ENCODE data around the gene MVK.
A peak's percentile ranks its signal among the peaks of the same experiment; 100 is the strongest.

Gene MVK

DNA sequence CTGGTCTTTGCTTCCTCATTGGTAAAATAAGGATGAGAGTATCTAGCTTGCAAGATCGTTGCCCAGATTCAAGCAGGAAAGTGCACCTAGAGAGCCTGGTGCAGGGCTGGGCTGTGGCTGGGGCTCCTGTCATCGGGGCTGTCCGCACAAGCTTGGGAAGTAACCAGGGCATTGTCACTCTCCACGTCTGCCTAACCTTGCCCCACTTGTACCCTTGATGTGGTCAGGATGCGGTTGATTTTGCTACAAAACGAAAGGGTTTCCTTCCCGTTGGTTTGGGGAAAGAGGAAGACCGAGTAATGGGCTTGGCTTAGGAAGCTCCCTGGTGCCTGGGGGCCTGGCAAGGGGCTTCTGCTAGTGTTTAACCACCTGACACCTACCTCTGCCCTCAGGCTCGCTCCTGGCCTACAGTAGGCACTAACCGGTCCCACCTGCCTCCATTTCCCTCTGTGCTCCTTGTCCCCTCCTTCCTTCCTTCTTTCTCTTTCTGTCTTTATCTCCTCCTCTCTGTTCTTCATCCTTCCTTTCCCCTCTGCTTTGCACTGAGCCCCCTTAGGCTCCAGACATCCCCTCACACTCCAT is 21.8 kb downstream of the MVK start:
- no peak overlapping the region for H3K4me3 ChIP-seq (ENCODE audit: control insufficient read depth, low read depth, low read length)
- DNase-seq (ENCODE audit: low read depth), result no peak
- TF ChIP-seq, protein P1, sequence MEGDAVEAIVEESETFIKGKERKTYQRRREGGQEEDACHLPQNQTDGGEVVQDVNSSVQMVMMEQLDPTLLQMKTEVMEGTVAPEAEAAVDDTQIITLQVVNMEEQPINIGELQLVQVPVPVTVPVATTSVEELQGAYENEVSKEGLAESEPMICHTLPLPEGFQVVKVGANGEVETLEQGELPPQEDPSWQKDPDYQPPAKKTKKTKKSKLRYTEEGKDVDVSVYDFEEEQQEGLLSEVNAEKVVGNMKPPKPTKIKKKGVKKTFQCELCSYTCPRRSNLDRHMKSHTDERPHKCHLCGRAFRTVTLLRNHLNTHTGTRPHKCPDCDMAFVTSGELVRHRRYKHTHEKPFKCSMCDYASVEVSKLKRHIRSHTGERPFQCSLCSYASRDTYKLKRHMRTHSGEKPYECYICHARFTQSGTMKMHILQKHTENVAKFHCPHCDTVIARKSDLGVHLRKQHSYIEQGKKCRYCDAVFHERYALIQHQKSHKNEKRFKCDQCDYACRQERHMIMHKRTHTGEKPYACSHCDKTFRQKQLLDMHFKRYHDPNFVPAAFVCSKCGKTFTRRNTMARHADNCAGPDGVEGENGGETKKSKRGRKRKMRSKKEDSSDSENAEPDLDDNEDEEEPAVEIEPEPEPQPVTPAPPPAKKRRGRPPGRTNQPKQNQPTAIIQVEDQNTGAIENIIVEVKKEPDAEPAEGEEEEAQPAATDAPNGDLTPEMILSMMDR (IDR thresholded peaks at IDR 0.05; ENCODE audit: control insufficient read depth, insufficient read depth, low read depth, low read length, missing control alignments), result no peak

GRCh38 chr12:109596418-109597244 is 23.0 kb downstream of the MVK start:
- TF ChIP-seq, protein P1 (IDR thresholded peaks at IDR 0.05; ENCODE audit: control insufficient read depth, insufficient read depth, low read depth, low read length, missing control alignments), result no peak
- no peak overlapping the region for H3K4me3 ChIP-seq (ENCODE audit: control insufficient read depth, low read depth, low read length)
- DNase-seq (ENCODE audit: low read depth), result no peak

DNA sequence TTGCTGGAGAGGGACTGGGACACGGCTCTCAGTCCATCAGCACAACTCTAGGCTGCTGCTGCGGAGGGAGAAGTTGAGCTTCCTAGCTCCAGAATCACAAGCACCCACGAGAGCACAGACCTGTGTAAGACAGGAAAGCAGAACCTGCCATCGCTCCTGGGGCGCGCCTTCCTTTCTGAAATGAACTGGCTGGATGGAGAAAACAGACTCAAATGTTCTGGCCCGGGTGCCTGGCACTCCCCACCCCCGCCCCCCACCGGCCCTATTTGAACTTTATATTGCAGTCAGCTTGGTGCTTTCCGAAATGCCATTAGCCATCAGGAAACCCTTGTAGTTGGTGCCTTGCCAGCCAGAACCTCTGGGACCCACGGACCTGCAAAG is 23.8 kb downstream of the MVK start:
- H3K4me3 ChIP-seq (ENCODE audit: control insufficient read depth, low read depth, low read length), result no peak overlapping the region; the same call in 1 of the 2 replicates
- no peak for DNase-seq (ENCODE audit: low read depth)
- TF ChIP-seq, protein P1 (IDR thresholded peaks at IDR 0.05; ENCODE audit: control insufficient read depth, insufficient read depth, low read depth, low read length, missing control alignments), result no peak

GRCh38 chr12:109597795-109598427 is 24.3 kb downstream of the MVK start:
- peak; percentile 29 for DNase-seq (ENCODE audit: low read depth)
- TF ChIP-seq, protein P1 (IDR thresholded peaks at IDR 0.05; ENCODE audit: control insufficient read depth, insufficient read depth, low read depth, low read length, missing control alignments), result peak; percentile 97
- no peak overlapping the region; the same call in 1 of the 2 replicates for H3K4me3 ChIP-seq (ENCODE audit: control insufficient read depth, low read depth, low read length)

GRCh38 chr12:109598428-109598854 is 24.8 kb downstream of the MVK start:
- H3K4me3 ChIP-seq (ENCODE audit: control insufficient read depth, low read depth, low read length), result no peak overlapping the region
- TF ChIP-seq, protein P1 (IDR thresholded peaks at IDR 0.05; ENCODE audit: control insufficient read depth, insufficient read depth, low read depth, low read length, missing control alignments), result no peak
- no peak for DNase-seq (ENCODE audit: low read depth)

- no peak for DNase-seq (ENCODE audit: low read depth)
- TF ChIP-seq, protein P1 (IDR thresholded peaks at IDR 0.05; ENCODE audit: control insufficient read depth, insufficient read depth, low read depth, low read length, missing control alignments), result no peak
- no peak overlapping the region for H3K4me3 ChIP-seq (ENCODE audit: control insufficient read depth, low read depth, low read length)
Observed at GRCh38 chr12:109599087-109599486, 25.5 kb downstream of the MVK start.

Measured in AG09309 (cell line).